Gastroesophageal sphincter (tissue), 2 donors: Measurements from ENCODE around the gene GTF2IRD1.

Source experiments
- EP300 ChIP-seq: sonication (generic); formaldehyde crosslinking; IDR thresholded peaks from one replicate; pipeline ENCODE4 v1.6.1; 2017; ENCODE audit warnings: antibody characterized with exemption, mild to moderate bottlenecking
- POLR2A ChIP-seq, 2 donors: fragments of 450-650 bp; IDR thresholded peaks; one replicate each; pipeline ENCODE4 v1.6.1; 2017; ENCODE audit warnings: antibody characterized with exemption in 2 of 2, mild to moderate bottlenecking in 2 of 2, moderate library complexity in 1 of 2

DNA sequence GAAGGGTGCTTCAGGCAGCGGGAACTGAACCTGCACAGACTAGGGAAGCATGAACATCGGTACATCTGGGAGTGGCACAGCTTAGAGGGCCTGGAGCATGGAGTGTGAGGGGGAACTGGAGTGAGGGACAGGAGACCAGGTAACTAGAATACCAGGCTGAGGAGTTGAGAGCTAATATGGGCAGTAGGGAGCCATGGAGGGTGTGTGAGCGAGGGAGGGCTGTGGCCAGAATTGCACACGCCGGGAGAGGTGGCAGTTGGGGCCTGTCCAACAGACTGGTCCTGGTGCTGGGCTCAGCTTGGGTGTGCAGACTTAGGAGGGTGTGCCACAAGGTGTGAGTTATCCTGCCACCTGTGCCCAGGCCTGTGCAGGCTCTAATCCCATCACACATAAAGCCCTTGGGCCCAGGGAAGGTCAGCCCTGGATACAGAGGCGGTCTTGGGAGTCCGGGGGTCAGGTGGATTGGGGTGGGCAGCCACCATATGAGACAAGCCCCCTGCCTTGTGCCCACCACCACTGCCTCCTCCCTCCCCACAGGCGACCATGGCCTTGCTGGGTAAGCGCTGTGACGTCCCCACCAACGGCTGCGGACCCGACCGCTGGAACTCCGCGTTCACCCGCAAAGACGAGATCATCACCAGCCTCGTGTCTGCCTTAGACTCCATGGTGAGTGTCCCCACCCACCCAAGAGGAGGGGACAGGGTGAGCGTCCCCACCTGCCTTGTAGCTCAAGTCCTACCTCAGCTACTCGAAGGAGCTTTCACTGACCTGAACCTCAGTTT is 54.0 kb downstream of the GTF2IRD1 start:
- no peak for TF ChIP-seq POLR2A (IDR thresholded peaks at IDR 0.05)
- TF ChIP-seq EP300: no peak
